Activated naive CD4-positive, alpha-beta T cell treated with anti-CD3 and anti-CD28 coated beads, Interleukin-2, amount 50 U/mL, for 24 hours (primary cell): Measurements from ENCODE around the gene HDAC10.
A peak's percentile ranks its signal among the peaks of the same experiment; 100 is the strongest.

Experiments used
- H3K27ac Mint-ChIP-seq: one replicate; pipeline ENCODE4 v1.8.0; 2021; ENCODE audit warnings: mild to moderate bottlenecking, mixed read lengths
- H3K27me3 Mint-ChIP-seq: one replicate; pipeline ENCODE4 v1.8.0; 2021; ENCODE audit warnings: mixed read lengths
- H3K36me3 Mint-ChIP-seq: one replicate; pipeline ENCODE4 v1.8.0; 2021; ENCODE audit warnings: mixed read lengths
- H3K4me1 Mint-ChIP-seq: one replicate; pipeline ENCODE4 v1.8.0; 2021; ENCODE audit warnings: mixed read lengths
- H3K4me3 Mint-ChIP-seq: one replicate; pipeline ENCODE4 v1.8.0; 2021; ENCODE audit warnings: mild to moderate bottlenecking, mixed read lengths
- H3K9me3 Mint-ChIP-seq: one replicate; pipeline ENCODE4 v1.8.0; 2021; ENCODE audit warnings: mixed read lengths

Gene HDAC10

DNA sequence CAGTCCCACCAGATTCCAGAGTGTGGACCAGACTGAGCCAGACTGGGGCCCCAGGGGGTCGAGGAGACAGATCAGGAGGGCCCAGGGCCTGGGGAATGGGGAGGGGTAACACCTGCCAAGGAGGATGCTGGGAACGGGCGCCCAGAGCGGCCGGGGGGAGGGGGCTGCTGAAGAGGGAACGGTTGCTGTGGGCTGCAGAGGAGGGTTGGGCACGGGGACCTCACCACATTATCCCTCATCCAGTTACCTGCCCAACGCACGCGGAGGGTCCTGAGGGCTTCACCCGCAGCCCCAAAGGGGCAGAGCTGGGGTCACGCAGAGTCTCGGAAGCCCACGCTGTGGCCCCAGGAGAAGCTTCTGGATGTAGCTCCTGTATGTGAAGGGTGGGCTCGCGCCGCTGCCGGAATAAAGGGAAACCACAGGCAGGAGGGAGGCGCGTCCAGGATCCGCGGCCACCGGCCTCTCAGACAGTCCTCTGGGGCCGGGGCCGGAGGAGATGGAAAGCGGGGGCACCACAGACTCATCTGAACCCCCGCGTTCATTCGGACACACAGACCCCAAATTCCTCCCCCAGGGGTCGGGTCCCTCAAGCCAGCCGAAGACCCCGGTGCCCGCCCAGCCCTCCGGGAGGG is 51.1 kb downstream of the HDAC10 start:
- H3K27ac Mint-ChIP-seq: no peak overlapping the region
- H3K4me3 Mint-ChIP-seq: peak overlapping the region; percentile 55
- H3K36me3 Mint-ChIP-seq: no peaks in the 10 kb centered on the region
- no peaks in the 10 kb centered on the region for H3K27me3 Mint-ChIP-seq
- H3K9me3 Mint-ChIP-seq: no peaks in the 10 kb centered on the region
- peaks cover 22% of the 10 kb centered on the region for H3K4me1 Mint-ChIP-seq

DNA sequence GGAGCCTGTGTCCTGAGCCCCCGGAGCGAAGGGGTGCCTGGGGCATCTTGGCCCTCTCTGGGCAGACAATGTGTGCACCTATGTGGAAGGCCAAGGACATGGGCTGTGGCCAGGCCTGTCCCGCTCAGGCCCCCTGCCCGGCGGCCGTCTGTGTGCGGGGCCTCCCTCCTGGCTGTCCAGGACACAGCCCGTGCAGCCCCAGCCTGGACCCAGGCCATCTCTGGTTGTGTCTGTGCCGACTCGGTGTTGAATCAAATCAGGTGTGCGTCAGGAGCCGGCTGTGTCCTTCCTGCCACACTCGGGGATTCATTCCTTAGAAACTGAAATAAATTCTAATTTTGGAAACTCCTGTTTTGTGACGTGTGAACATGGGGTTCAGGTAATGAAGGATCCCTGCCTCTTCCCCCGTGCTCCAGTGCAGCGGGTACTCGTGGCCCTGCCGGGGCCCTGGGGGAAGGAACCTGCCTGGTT is 51.8 kb downstream of the HDAC10 start:
- no peaks in the 10 kb centered on the region for H3K36me3 Mint-ChIP-seq
- H3K27me3 Mint-ChIP-seq: no peaks in the 10 kb centered on the region
- H3K27ac Mint-ChIP-seq: no peak overlapping the region
- peaks cover 18% of the 10 kb centered on the region for H3K4me1 Mint-ChIP-seq
- H3K9me3 Mint-ChIP-seq: no peaks in the 10 kb centered on the region
- H3K4me3 Mint-ChIP-seq: peak overlapping the region; percentile 55

DNA sequence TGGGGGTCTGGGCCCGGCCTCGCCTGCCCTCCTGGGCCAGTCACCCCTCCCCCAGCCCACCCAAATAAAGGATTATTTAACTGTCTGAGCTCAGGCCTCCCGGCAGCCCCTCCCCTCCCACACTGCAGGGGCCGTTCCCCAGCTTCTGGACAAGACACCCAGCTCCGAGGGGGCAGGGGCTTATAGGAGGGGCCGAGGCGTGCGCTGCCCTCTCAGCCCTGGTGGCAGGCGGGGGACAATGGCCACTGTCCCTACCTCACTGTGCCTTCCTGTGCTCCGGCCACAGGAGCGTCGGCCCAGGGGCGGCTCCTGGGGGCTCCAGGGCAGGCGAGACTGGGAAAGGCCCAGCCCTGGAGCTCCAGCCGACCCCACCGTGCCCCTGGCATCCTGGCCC is 52.4 kb downstream of the HDAC10 start:
- H3K36me3 Mint-ChIP-seq: no peaks in the 10 kb centered on the region

DNA sequence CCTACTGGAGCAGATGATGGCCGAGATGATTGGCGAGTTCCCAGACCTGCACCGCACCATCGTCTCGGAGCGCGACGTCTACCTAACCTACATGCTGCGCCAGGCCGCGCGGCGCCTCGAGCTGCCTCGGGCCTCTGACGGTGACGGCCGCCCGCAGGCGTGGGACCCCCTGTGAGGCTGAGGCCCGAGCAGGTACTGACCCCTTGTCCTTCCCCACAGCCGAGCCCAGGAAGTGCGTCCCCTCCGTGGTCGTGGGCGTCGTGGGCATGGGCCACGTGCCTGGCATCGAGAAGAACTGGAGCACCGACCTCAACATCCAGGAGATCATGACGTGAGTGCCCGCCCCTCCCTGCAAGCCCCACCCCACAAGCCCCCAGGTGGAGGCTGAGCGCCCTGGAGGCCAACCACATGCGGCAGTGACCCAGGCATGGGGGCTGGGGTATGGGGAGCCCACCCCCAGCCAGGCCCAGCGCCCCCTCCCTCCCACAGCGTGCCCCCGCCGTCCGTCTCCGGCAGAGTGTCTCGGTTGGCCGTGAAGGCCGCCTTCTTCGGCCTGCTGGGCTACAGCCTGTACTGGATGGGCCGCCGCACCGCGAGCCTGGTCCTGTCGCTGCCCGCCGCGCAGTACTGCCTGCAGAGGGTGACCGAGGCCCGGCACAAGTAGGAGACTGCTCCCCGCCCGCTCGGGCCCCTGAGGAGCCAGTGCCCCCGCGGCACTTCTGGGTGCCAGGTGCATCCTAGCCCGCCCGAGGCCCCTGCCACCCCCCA is 53.0 kb downstream of the HDAC10 start:
- Mint-ChIP-seq H3K36me3 (no peaks in the 10 kb centered on the region), H3K27ac (no peak overlapping the region), H3K4me1 (peaks cover 15% of the 10 kb centered on the region), H3K4me3 (no peak overlapping the region), H3K9me3 (no peaks in the 10 kb centered on the region), H3K27me3 (no peaks in the 10 kb centered on the region)

More for the DNA sequence above, 52.4 kb downstream of the HDAC10 start:
- Mint-ChIP-seq H3K27ac (no peak overlapping the region), H3K9me3 (no peaks in the 10 kb centered on the region), H3K27me3 (no peaks in the 10 kb centered on the region), H3K4me1 (peaks cover 18% of the 10 kb centered on the region), H3K4me3 (no peak overlapping the region)

DNA sequence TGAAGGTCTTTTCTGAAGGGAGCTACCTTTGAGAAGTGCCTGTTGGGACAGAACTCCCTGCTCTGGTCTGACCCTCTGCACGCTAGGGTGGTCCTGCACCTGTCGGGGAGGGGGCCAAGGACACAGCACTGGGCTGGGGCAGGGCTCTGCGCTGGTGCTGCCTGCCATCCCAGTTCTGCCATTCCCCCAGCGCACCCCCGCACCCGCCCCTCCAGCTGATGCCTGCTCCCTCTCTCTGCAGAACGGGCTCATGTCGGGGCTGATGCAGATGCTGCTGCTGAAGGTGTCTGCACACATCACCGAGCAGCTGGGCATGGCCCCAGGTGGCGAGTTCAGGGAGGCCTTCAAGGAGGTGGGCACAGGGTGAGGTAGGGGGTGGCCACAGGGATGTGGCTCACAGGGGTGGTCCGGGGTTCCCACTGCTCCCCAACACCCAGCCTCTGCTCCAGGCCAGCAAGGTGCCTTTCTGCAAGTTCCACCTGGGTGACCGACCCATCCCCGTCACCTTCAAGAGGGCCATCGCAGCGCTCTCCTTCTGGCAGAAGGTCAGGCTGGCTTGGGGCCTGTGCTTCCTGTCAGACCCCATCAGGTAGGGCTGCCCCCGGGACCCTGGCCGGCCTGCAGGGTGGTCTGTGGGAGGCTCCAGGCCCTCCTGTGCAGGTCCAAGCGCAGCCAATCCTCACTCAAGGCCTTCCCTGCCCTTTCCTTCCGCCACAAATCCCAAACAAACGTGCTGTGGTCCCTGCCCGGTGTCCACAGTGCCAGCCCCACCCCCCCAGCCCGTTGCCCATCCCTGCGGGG is 53.9 kb downstream of the HDAC10 start:
- no peaks in the 10 kb centered on the region for H3K9me3 Mint-ChIP-seq

DNA sequence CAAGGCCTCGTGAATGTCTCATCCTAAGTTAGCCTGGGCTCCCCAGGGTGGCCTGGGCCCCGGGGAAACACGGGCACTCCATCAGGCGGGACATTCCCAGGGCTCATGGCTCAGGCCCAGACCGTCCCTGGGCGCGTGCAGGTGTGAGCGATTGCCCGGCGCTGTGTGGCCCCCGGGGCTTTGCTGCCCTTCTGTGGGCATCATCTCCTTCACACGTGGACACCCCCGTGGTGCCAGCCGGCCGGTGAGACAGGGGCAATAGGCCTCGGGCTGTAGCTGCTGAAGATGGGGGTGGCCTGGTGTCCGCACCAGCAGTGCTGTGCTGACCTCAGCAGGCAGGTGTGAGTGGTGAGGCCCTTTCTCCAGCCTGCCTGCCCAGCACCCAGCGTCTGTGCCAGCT is 54.8 kb downstream of the HDAC10 start:
- Mint-ChIP-seq H3K27ac (no peak overlapping the region), H3K4me3 (no peak overlapping the region)

More for the DNA sequence above, 53.9 kb downstream of the HDAC10 start:
- no peak overlapping the region for H3K27ac Mint-ChIP-seq
- H3K27me3 Mint-ChIP-seq: no peaks in the 10 kb centered on the region
- no peak overlapping the region for H3K4me3 Mint-ChIP-seq
- H3K4me1 Mint-ChIP-seq: peaks cover 17% of the 10 kb centered on the region
- no peaks in the 10 kb centered on the region for H3K36me3 Mint-ChIP-seq

More for the DNA sequence above, 54.8 kb downstream of the HDAC10 start:
- no peaks in the 10 kb centered on the region for H3K9me3 Mint-ChIP-seq
- H3K4me1 Mint-ChIP-seq: peaks cover 24% of the 10 kb centered on the region
- H3K36me3 Mint-ChIP-seq: no peaks in the 10 kb centered on the region
- no peaks in the 10 kb centered on the region for H3K27me3 Mint-ChIP-seq
